Midbrain (tissue), 1 donor: Measurements from ENCODE around the gene RXFP4.
A peak's percentile ranks its signal among the peaks of the same experiment; 100 is the strongest.

Experiments used
- DNase-seq: peaks from one replicate; lab custom pipeline; 2025; lab: John Stamatoyannopoulos, UW

Gene RXFP4

GRCh38 chr1:155960081-155960745, 18.8 kb downstream of the RXFP4 start:
- DNase-seq: no peak

GRCh38 chr1:155961937-155962336, 20.5 kb downstream of the RXFP4 start:
- DNase-seq: no peak

GRCh38 chr1:155962599-155963211, 21.3 kb downstream of the RXFP4 start:
- DNase-seq: no peak

GRCh38 chr1:155964193-155964592, 22.8 kb downstream of the RXFP4 start:
- no peak for DNase-seq

- no peak for DNase-seq
Observed at GRCh38 chr1:155966135-155966534, 24.7 kb downstream of the RXFP4 start.

- DNase-seq: no peak
Observed at GRCh38 chr1:155966750-155967149, 25.3 kb downstream of the RXFP4 start.

GRCh38 chr1:155967341-155968050, 26.1 kb downstream of the RXFP4 start:
- no peak for DNase-seq

- DNase-seq: no peak
Observed at GRCh38 chr1:155968051-155968400, 26.6 kb downstream of the RXFP4 start.

- DNase-seq: peak; percentile 86
Observed at GRCh38 chr1:155968670-155969069, 27.2 kb downstream of the RXFP4 start.

GRCh38 chr1:155969377-155969791, 27.9 kb downstream of the RXFP4 start:
- no peak for DNase-seq

GRCh38 chr1:155970531-155971167, 29.2 kb downstream of the RXFP4 start:
- DNase-seq: peak; percentile 80

GRCh38 chr1:155971910-155972809, 30.7 kb downstream of the RXFP4 start:
- DNase-seq: peak; percentile 67

- no peak for DNase-seq
Observed at GRCh38 chr1:155973723-155974122, 32.3 kb downstream of the RXFP4 start.

- peak; percentile 83 for DNase-seq
Observed at GRCh38 chr1:155974208-155975115, 33.0 kb downstream of the RXFP4 start.

GRCh38 chr1:155975375-155976061, 34.1 kb downstream of the RXFP4 start:
- DNase-seq: no peak

- no peak for DNase-seq
Observed at GRCh38 chr1:155976062-155976912, 34.8 kb downstream of the RXFP4 start.

- no peak for DNase-seq
Observed at GRCh38 chr1:155976913-155977689, 35.7 kb downstream of the RXFP4 start.

GRCh38 chr1:155977690-155978324, 36.4 kb downstream of the RXFP4 start:
- no peak for DNase-seq
